AG09309 (cell line): ENCODE results near the gene ALG1.
"Not testable (repeated sequence)": the region's sequence is repeated elsewhere in the genome, so short reads cannot be mapped to it uniquely, and the experiment has no call there.

Source experiments
- DNase-seq: peaks from one replicate; pipeline ENCODE4 v3.0.0-alpha.2; 2010; ENCODE audit warnings: low read depth
- H3K4me3 ChIP-seq: 2 replicates; pipeline ENCODE4 v1.5.1; 2011; ENCODE audit warnings: mild to moderate bottlenecking, low read depth, low read length, moderate library complexity; ENCODE audit not compliant: control insufficient read depth
- TF ChIP-seq, protein P1 (sequence below): IDR thresholded peaks from 2 replicates; pipeline ENCODE4 v1.5.1; 2011; ENCODE audit warnings: mild to moderate bottlenecking, low read depth, low read length, inconsistent platforms; ENCODE audit not compliant: insufficient read depth, control insufficient read depth; ENCODE audit errors: missing control alignments

ALG1 gene

DNA sequence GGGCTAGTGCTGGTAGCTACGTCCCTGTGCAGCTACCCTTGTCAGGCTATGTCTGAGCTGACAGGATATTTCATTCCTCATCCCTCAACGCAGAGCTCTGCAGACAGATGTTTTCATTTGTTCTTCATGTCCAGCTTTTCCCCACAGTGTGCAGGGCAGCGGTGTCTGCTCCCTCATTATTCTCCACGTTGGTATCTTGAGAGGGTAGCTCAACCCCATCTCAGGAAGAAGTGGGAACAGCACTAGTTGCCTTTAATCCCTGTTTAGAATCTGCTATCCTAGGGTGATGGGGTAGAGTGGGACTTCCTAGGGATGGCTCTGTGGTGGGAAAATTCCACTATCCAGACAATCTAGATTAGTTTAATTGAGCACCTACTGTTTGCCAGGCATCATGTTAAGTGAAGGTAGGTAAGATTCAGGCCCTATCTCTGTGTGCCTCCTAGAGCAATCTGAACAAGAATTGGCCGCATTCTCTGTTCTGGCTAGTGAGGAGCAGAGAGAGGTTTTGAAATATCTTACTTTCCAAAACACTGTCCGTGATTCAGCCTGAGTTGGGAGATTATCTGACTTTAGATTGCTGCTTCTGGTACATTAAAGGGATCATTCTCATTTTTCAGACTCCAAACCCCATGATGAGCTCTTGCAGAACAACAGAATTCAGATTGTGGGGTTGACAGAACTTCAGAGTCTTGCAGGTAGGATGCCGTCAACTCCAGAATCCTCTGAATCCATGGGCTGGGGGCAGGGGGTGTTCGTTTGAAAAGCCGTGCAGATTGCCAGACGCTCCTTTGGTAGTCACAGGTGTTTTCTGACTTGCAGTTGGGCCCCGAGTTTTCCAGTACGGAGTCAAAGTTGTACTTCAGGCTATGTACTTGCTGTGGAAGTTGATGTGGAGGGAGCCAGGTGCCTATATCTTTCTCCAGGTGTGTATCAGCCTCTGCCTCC, 963 bp downstream of the ALG1 start:
- TF ChIP-seq, protein P1, sequence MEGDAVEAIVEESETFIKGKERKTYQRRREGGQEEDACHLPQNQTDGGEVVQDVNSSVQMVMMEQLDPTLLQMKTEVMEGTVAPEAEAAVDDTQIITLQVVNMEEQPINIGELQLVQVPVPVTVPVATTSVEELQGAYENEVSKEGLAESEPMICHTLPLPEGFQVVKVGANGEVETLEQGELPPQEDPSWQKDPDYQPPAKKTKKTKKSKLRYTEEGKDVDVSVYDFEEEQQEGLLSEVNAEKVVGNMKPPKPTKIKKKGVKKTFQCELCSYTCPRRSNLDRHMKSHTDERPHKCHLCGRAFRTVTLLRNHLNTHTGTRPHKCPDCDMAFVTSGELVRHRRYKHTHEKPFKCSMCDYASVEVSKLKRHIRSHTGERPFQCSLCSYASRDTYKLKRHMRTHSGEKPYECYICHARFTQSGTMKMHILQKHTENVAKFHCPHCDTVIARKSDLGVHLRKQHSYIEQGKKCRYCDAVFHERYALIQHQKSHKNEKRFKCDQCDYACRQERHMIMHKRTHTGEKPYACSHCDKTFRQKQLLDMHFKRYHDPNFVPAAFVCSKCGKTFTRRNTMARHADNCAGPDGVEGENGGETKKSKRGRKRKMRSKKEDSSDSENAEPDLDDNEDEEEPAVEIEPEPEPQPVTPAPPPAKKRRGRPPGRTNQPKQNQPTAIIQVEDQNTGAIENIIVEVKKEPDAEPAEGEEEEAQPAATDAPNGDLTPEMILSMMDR = no peak
- no peak for DNase-seq

DNA sequence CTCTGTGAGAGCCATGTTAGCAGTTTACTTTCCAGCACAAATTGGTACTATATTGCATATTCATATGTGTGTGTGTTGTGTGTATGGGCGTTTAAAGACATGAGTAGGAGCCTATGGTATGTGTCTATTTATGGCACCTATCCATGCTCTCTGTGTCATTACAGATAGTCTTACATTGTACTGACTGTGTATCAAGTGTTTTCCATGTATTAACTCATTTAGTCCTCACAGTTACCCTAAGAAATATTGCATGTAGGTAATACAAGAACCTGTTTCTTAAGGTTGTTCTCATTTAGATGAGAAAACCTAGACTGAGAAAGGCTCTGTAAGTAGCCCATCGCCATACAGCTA, 1.6 kb downstream of the ALG1 start:
- no peak for DNase-seq
- H3K4me3 ChIP-seq = no peak overlapping the region
- TF ChIP-seq, protein P1 = no peak

More for the DNA sequence above, 963 bp downstream of the ALG1 start:
- peak overlapping the region; percentile 80 for H3K4me3 ChIP-seq

DNA sequence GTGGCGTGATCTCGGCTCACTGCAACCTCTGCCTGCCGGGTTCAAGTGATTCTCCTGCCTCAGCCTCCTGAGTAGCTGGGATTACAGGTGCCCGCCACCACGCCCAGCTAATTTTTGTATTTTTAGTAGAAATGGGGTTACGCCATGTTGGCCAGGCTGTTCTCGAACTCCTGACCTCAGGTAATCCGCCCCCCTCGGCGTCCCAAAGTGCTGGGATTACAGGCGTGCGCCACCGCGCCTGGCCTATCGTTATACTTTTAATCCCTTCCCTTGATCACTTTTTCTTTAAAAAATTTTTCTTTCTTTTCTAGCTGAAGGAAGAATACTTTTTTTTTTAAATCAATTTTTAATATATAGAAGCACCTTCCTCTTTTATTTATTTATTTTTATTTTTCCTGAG, 2.1 kb downstream of the ALG1 start:
- not testable (repeated sequence) for H3K4me3 ChIP-seq, DNase-seq

DNA sequence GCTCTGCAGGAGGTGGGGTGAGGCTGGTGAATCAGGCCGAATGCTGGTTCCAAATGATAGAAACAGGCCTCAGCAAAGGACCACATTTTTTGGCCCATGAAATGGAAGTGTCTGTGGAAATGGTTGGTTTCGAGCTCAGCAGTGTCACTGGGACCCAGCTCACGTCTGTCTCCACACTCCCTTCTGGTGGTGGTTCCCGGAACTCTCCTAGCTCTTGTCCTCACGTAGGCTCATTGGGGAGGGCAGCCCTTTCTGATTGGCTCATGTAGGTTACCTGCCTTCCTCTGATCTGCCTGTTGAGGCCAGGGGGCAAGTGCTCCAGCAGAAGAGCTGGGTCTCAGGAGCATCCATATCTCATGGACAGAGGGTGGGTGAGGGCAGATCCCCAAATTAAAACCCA, 4.0 kb downstream of the ALG1 start:
- DNase-seq = no peak
- TF ChIP-seq, protein P1 = no peak
- H3K4me3 ChIP-seq = no peak overlapping the region

DNA sequence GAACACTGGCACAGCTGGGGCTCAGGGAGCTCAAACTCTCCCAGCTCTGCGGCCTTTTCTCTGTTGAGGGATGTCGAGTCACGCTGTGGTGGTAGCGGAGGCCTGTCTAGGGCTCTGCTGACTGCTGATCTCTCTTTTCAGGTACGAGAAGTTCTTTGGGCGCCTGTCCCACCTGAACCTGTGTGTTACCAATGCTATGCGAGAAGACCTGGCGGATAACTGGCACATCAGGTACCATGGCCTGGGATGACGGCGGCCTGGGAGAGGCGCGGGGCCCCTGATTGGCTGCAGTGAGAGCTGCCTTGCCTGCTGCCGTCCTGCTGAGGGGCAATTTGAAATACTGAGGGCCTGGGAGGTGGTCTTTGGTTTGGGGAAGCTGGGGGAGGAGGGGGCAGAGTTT, 5.7 kb downstream of the ALG1 start:
- no peak for DNase-seq
- TF ChIP-seq, protein P1 = no peak

DNA sequence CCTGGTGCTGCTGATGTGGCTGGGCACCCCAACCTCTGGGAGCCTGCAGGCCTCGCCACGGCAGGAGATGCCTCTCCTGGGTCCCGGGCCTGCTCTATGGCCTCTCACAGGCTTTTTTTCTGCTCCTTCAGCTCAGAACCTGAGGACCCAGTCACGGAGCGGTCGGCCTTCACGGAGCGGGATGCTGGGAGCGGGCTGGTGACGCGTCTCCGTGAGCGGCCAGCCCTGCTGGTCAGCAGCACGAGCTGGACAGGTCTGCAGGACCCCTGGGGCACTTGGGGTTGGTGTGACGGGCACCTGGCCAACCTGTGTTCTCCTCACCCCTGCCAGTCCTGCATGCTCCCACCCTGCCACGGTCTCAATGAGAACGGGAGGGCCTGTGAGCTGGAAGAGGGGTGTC, 7.0 kb downstream of the ALG1 start:
- DNase-seq = no peak
- H3K4me3 ChIP-seq = no peak overlapping the region
- TF ChIP-seq, protein P1 = no peak

More for the DNA sequence above, 5.7 kb downstream of the ALG1 start:
- no peak overlapping the region for H3K4me3 ChIP-seq

DNA sequence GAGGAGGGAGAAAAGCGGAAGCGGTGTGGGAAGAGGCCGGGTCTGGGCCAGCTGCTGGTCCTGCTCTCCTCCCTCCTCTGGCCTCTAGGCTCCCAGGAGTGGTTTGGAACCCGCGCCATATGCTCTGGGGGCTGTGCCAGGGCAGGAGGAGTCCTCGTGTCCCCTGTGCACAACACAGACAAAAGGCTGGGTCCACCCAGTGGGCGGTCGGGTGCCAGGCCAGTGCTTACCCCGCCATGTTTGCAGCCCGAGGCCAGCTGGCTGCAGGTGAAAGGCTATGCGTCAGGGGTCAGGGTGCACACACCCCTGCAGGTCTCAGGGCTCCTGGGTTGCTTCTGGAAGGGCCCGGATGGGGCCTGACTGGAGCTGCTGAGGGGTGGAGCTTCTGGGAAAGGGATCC, 8.8 kb downstream of the ALG1 start:
- not testable (repeated sequence) for H3K4me3 ChIP-seq, DNase-seq

DNA sequence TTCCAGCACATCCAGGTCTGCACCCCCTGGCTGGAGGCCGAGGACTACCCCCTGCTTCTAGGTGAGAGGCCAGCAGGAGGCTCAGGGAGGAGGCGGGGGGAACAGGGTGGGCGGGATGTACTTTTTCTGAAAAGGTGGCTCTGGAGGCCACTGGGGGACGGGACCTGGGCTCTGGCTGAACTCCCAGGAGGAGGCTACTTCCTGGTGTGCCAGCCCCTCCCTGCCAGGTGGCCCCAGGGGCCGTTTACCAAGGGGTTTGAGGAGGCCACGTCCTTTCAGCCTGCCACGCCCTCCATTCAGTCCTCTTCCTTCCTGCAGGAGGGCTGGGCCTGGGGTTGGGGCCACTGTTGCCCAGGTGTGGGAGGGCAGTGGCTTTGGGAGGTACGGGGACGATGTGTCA, 9.4 kb downstream of the ALG1 start:
- not testable (repeated sequence) for DNase-seq, H3K4me3 ChIP-seq

DNA sequence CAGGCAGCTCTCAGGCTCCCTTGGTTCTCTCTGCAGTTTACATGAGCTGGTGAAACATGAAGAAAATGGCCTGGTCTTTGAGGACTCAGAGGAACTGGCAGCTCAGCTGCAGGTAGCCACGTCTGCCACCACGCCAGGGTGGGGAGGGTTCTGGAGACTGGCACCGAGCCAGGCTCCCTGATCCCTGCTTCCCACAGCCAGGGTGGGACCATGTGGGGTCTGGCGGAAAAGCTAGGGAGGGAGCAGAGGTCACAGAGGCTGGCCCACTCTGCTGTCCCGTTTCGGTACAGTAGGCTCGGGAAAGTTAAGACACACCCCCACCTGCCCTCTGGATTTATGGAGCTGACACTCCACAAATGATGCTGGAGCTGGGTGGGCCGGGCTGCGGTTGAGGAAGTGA, 12.0 kb downstream of the ALG1 start:
- not testable (repeated sequence) for H3K4me3 ChIP-seq, DNase-seq

DNA sequence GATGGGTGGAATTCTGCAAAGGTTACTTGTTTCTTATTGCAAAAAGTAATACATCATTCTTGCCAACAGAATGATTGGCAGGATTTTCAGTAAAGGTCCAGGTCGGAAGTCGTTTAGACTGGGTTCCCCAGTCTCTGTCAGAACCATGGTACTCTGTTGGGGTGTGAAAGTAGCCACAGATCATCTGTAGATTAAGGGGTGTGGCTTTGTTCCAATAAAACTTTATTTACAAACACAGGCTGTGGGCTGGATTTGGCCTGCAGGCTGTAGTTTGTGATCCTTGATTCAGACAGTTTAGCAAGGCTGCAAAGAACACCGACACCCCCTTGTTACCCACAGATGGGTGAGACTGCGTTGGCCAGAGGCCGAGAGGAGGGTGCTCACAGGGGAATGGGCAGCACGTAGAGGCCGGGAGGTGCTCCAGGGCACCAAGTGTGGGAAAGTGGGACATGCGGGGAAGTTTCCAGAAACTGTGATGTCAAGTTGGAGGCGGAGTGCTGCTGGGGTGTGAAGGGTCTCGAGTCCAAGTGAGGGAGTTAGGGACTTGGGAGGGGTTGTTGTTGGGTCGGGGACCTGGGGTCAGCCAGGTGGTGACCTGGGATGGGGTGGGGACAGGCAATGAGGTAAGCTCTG, 12.6 kb downstream of the ALG1 start:
- not testable (repeated sequence) for H3K4me3 ChIP-seq, DNase-seq
